Suppressor macrophage treated with lipopolysaccharide for 1 hour (primary cell): ENCODE results near the gene PTPRD.

Experiments
- DNase-seq, 3 donors: peaks; one replicate each; pipeline ENCODE4 v3.0.0-alpha.2; 2020 to 2022

The PTPRD gene

GRCh38 chr9:9746826-9747225 lies 866.0 kb downstream of the PTPRD start:
- no peak for DNase-seq

- no peak for DNase-seq
Observed at GRCh38 chr9:9743822-9744221, 869.0 kb downstream of the PTPRD start.

DNA sequence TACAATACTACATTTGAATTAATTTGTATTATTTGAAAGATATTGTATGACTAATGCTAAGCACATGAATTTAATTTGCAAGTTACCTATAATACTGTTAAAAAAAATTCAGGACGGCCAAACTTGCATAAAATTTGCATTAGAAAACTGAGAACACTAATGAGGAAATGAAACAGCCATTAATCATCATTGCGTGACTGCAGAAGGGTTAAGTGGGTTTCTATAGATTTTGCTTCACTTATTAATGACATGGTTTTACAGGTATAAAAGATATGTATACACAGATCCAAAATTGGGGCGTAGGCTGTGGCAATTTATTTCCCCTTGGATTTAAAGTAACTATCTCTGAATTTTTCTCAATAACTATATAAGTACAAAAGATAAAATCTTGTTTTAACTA lies 882.6 kb downstream of the PTPRD start:
- DNase-seq, result no peak

DNA sequence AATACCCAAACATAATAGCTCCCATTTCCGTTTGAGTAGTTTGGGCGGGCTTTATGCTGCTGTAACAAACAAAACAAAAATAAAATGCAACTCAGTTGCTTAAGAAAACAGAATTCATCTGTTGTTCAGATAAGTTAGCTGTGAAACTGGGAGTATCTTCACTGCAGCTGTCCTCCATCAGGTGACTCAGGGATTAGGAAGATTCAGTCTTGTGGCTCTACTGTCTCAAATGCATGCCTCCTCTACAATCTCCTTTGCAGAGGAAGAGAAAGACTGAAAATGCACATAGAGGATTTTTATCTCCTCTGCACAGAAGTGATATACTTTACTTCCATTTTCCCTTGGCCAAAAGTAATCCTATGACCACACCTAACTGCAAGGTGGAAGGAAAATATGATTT lies 883.7 kb downstream of the PTPRD start:
- DNase-seq, result no peak

DNA sequence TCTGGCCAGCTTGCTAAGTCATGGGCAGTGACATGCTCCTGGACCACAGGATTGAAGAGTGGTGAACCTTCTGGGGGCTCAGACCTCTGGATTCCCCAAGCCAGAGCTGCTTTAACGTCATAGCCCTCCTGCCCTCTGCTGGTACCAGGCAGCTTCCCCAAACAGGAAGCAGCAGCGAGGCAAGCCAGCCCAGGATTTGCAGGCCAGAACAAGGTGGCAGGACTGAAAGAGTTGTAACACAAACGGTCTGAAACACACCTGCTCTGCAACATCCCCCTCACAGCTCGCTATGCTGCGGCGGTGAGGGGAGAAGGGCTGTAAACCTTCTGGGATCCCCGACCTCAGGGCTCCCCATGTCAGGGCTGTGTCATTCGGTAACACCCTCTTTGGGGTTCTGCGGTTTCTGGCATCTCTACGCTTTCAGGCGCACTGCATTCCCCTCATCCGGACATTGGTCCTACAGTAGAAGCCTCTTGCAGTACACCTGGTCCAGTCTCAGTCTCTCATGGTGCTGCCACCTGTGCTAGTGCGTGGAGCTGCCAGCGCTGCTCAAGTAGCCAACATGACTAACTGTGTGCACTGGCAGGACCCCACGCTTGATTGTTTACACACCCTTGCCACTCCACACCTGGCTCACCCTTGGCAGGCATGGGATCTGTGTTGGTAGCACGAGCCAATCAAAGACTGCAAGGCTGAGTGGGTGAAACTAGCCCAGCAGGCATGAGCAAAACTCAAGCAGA lies 893.3 kb downstream of the PTPRD start:
- DNase-seq, result no peak

- DNase-seq, result no peak
Observed at GRCh38 chr9:9718691-9719090, 894.1 kb downstream of the PTPRD start.

- no peak for DNase-seq
Observed at GRCh38 chr9:9679433-9679832, 933.4 kb downstream of the PTPRD start.

DNA sequence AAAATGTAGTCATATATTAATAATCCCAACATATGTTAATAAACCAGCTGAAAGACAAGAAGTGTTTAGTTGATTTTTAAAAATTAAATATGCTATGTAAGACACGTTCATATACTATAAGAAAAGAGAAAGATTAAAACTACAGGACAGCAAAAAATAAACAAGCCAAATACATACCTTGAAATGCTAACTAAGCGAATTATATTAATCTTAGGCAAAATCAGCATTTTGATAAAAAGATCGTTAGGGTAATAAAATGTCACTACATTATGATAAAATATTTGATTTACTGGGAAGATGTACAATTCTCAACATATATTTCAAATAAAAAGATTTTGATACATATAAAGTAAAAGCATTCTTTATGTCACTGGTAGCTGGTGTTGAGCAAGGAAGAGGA lies 938.3 kb downstream of the PTPRD start:
- DNase-seq, result no peak

- no peak for DNase-seq
Observed at GRCh38 chr9:9670454-9670853, 942.3 kb downstream of the PTPRD start.

- no peak for DNase-seq
Observed at GRCh38 chr9:9645006-9645405, 967.8 kb downstream of the PTPRD start.

DNA sequence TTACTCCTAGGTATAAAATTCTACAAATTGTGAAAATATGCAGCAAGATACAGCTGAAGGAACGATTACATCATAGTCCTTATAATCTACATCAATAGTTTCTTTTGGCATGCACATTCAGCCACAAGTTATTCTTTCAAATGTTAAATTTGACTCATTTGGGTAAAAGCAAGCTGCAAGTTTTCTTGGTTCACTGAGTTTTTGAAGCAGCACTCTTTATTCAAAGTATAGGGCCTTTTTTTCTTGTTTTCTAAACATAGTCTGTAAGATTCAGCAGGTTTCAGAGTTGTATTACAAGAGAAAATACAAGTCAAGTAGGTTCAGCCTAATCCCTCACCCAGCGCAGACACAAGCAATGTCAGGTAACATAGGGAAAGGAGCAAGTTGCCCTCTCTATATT lies 981.5 kb downstream of the PTPRD start:
- DNase-seq, result no peak

- no peak for DNase-seq
Observed at GRCh38 chr9:9625248-9625647, 987.6 kb downstream of the PTPRD start.

DNA sequence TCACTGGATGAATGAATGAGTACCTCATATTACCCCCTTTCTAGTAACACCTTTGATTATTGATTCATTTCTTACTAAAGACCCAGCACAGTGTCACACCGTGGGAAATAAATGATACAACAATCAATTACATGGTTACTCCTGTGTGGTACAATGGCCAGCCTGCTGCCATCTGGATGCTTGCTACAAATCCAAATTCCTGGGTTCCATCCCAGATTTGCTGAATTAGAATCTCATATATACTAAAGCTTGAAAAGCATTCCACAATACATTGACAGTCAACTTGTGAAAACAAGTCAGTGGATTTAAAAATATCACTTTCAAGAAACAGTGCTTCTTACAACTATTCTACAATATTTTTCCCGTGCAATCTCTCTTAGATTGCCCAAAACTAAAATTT lies 989.3 kb downstream of the PTPRD start:
- DNase-seq, result no peak

DNA sequence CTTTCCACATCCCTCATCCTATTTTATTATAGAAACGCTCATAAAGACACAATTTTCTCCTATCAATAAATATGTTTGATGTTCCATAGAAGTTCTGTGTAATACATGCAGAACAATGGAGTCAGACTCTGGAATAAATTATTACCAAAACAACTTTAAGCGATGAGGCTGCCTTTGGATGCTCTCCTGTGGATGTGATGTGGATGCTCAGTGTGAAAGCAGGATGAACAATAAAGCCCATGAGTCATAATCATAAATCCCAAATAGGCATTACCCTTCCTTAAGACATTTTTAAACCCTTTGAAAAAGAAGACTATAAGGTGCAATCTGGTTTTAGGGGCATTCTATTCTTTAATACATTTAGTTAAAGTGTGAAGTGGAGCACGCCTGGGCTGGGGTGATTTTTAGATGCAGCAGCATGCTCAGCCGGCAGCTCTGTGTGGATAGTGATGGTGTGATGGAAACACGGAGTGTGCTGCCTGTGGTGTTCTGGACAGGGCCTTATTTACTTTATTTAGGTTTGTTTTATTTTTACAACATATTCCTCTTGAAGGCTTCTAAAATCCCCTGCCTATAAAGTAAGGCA lies 991.4 kb downstream of the PTPRD start:
- no peak for DNase-seq

- DNase-seq, result no peak
Observed at GRCh38 chr9:9620736-9621135, 992.1 kb downstream of the PTPRD start.

DNA sequence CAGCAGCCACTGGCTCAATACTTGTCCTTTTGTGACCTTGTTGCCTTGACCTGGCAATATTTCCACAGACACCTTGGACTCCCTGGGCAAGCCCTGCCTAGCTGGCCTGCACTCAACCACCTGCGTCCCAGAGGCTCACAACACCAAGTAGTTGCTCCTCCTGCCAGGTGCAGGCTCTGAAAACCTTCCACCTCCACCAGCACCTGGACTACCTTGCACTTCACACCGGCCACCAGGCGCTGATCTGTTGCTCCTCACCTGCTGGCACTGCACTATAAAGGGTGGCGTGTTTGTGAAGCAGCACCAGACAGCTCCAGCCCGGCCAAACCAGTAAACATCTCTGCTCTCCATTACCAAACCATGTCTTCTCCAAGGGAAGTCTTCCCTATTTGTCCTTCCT lies 997.7 kb downstream of the PTPRD start:
- no peak for DNase-seq

DNA sequence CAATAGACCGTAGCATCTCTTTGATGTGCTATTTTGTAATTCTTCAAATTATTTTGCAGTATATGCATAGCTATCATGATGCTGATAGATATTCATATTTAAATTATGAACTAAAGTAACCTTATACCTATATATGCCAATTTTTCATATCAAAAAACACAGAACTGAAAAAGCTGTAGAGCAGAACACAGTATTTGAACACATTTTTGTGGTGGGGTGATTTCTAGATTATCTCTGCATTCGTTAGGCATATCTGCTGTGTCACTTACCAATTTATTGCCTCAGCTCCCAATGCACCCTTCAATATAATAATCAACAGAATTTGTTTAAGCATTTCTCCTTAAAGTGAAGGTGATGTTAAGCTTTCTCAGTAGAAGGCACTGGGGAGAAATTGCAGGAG lies 998.2 kb downstream of the PTPRD start:
- DNase-seq, result no peak

DNA sequence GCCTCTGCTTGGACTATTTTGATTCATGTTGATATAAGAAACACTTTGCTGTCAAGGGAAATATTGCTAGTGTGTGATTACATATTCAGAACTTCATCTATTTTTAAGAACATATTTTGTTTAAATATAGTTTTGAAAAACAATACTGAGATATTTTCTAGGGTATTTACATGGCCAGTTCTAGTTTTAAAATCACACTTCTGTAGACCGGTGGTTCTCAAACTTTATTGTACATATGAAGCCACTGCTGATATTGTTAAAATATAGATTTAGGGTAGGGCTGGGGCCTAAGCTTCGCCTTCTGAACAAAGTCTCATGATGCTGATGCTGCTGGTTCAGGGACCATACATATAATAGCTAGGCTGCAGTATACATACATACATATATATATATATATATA lies 1000.0 kb downstream of the PTPRD start:
- DNase-seq, result no peak

DNA sequence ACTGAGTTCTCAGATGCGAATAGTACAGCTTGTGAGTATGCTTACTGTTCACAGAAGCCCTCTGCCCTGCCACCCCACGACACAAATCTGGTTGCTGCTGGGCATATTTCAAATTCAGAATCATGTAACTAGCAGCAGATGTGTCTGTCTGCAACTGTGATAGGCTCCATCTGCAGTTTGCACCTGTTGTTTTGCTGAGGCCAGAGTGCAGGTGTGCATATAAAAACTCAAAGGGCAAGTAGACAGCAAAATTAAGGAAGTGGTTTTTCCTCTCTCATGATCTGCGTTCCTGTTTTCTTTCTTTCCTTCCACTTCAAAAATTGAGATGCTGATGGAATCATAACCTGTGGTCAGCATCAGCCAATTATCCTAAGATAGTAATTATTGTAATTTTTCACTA lies 1000.5 kb downstream of the PTPRD start:
- no peak for DNase-seq

DNA sequence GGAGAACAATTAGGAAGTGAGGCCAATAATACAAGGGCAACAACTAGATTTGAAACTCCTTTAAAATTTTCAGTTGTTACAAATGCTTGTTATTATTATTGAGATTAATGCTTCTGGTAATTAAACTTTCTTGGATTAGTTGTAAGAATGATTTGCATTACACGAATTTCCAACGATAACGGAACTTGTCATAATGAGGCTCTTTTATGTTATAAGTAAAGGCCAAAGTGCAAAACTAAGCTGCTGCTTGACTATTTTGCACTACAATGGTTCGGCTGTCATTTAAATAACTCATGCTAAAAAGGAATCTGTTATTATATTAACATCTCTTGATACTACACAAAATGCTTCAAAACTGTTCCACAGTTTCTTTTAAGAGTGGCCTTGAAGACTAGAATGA lies 1007.1 kb downstream of the PTPRD start:
- no peak for DNase-seq

- no peak for DNase-seq
Observed at GRCh38 chr9:9603345-9603744, 1009.5 kb downstream of the PTPRD start.

DNA sequence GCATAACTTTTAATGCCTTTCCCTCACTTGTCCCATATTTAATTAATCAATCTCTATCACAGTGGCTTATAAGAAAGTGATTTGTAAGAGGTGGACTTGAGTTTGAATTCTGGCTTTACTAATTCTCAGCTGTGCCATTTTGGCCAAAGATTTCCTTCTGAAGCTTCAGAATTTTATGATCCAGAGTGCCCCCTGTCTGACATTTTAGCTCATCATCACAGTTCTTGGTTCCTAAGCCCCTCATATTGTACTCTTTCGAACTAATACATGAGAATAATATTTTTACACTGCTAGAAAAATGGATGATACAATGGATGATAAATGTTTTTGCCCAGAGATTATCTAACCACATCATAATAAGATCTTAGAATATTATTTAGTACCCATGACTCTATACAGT lies 1014.1 kb downstream of the PTPRD start:
- no peak for DNase-seq

GRCh38 chr9:9592104-9592503 lies 1020.7 kb downstream of the PTPRD start:
- DNase-seq, result no peak

- no peak for DNase-seq
Observed at GRCh38 chr9:9585920-9586319, 1026.9 kb downstream of the PTPRD start.

DNA sequence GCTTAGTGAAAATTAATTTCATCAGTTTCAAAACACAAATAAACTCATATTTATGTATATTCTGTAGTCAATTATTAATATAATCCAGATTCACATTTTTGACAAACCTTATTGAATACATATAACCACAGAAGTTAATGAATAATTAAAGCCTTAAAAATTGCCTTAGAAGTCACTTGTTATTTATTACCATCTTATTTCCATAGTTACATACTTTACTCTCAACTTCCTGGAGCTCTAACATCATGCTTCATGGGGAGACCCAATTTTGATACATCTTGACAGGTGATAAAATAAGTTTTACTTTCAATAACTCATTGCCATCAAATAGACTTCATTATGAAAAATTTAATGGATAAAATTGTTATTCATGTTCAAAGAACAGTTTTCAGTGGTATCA lies 1038.7 kb downstream of the PTPRD start:
- no peak for DNase-seq
